ENCODE measurements around the gene FRAS1. TPM values are rescaled to one million over a fixed set of nuclear protein-coding genes. Genes with fewer than 3 reads are reported as not detected.
A peak's percentile ranks its signal among the peaks of the same experiment; 100 is the strongest.

The FRAS1 gene
- total RNA-seq, 1 experiment from 2014 or later, result 3.4 TPM

- POLR2A ChIA-PET (ENCODE audit: unreplicated experiment), result interaction anchor here (0.6 kb wide), 1 partner anchor 25 kb away, joined by 4 read pairs; no protein-coding TSS in a partner anchor
- Histone ChIP-seq H3K79me2 (ENCODE audit: low read length) (peaks cover 52% of the 10 kb centered on the region), H3K9ac (ENCODE audit: low read length) (peak overlapping the region; percentile 77; the same call in 1 of the 2 replicates), H3K9me3 (ENCODE audit: low read length) (no peaks in the 10 kb centered on the region), H2AFZ (ENCODE audit: low read length) (no peak overlapping the region), H3K36me3 (ENCODE audit: low read depth, low read length) (peaks cover 18% of the 10 kb centered on the region; the same call in 1 of the 2 replicates), H3K9me2 (replicated peaks; ENCODE audit: low read length) (no peaks in the 10 kb centered on the region), H3K4me1 (ENCODE audit: insufficient read depth, low read length) (peaks cover 51% of the 10 kb centered on the region), H3K27me3 (ENCODE audit: low read length) (no peaks in the 10 kb centered on the region), H3F3A (ENCODE audit: low read length, unreplicated experiment) (no peaks in the 10 kb centered on the region), H3K4me3 (ENCODE audit: low read length) (peak overlapping the region; percentile 83), H3K4me2 (ENCODE audit: low read length) (peak overlapping the region; percentile 87), H4K20me1 (ENCODE audit: low read length) (no peaks in the 10 kb centered on the region), H3K27ac (ENCODE audit: low read length) (peak overlapping the region; percentile 88)
- DNase-seq (no peak), ATAC-seq (no peak)
- BruUV-seq (replicated peaks), result no TSS peak
- TF ChIP-seq CTCF (conservative IDR thresholded peaks at IDR 0.05; ENCODE audit: low read depth, low read length) (no peak), EZH2 (IDR thresholded peaks at IDR 0.05; ENCODE audit: low read length, unreplicated experiment) (no peak), EZH2phosphoT487 (IDR thresholded peaks at IDR 0.05; ENCODE audit: borderline replicate concordance, low read length) (no peak)
- CTCF ChIA-PET, result no interaction called here
- intact Hi-C loops (cut with micrococcal nuclease), result no loop called here
These were observed 495.9 kb downstream of the FRAS1 start for GRCh38 chr4:78553043-78553396.

GRCh38 chr4:78553529-78554060, 496.5 kb downstream of the FRAS1 start:
- ChIA-PET CTCF (no interaction called here), POLR2A (ENCODE audit: unreplicated experiment) (no interaction called here)
- no peaks in the 10 kb centered on the region for H3K27me3 ChIP-seq (ENCODE audit: low read length)
- peak overlapping the region; percentile 83 for H3K4me3 ChIP-seq (ENCODE audit: low read length)
- BruUV-seq (replicated peaks), result no TSS peak
- H3K4me2 ChIP-seq (ENCODE audit: low read length), result peak overlapping the region; percentile 87
- H3K9me3 ChIP-seq (ENCODE audit: low read length), result no peaks in the 10 kb centered on the region
- peaks cover 18% of the 10 kb centered on the region; the same call in 1 of the 2 replicates for H3K36me3 ChIP-seq (ENCODE audit: low read depth, low read length)
- H3K9ac ChIP-seq (ENCODE audit: low read length), result peak overlapping the region; percentile 77; the same call in 1 of the 2 replicates
- H3K9me2 ChIP-seq (replicated peaks; ENCODE audit: low read length), result no peaks in the 10 kb centered on the region
- peak overlapping the region; percentile 88; the same call in 1 of the 2 replicates for H3K27ac ChIP-seq (ENCODE audit: low read length)
- peaks cover 57% of the 10 kb centered on the region for H3K4me1 ChIP-seq (ENCODE audit: insufficient read depth, low read length)
- DNase-seq, result no peak
- TF ChIP-seq CTCF (conservative IDR thresholded peaks at IDR 0.05; ENCODE audit: low read depth, low read length), result no peak
- TF ChIP-seq EZH2phosphoT487 (IDR thresholded peaks at IDR 0.05; ENCODE audit: borderline replicate concordance, low read length), result no peak
- no peak for TF ChIP-seq EZH2 (IDR thresholded peaks at IDR 0.05; ENCODE audit: low read length, unreplicated experiment)
- no peak overlapping the region for H2AFZ ChIP-seq (ENCODE audit: low read length)
- intact Hi-C loops (cut with micrococcal nuclease), result no loop called here
- no peak for ATAC-seq
- no peaks in the 10 kb centered on the region for H4K20me1 ChIP-seq (ENCODE audit: low read length)
- no peaks in the 10 kb centered on the region for H3F3A ChIP-seq (ENCODE audit: low read length, unreplicated experiment)
- peaks cover 53% of the 10 kb centered on the region for H3K79me2 ChIP-seq (ENCODE audit: low read length)

GRCh38 chr4:78556665-78557064, 499.5 kb downstream of the FRAS1 start:
- ChIA-PET POLR2A (ENCODE audit: unreplicated experiment) (no interaction called here), CTCF (no interaction called here)
- no peaks in the 10 kb centered on the region for H3K9me3 ChIP-seq (ENCODE audit: low read length)
- ATAC-seq (peak; percentile 10; the same call in 1 of the 2 replicates), DNase-seq (peak; percentile 37)
- H3K9me2 ChIP-seq (replicated peaks; ENCODE audit: low read length), result no peaks in the 10 kb centered on the region
- intact Hi-C loops (cut with micrococcal nuclease), result no loop called here
- peak overlapping the region; percentile 17 for H3K4me2 ChIP-seq (ENCODE audit: low read length)
- H3K4me3 ChIP-seq (ENCODE audit: low read length), result no peak overlapping the region
- H3K4me1 ChIP-seq (ENCODE audit: insufficient read depth, low read length), result peaks cover 76% of the 10 kb centered on the region
- H3F3A ChIP-seq (ENCODE audit: low read length, unreplicated experiment), result no peaks in the 10 kb centered on the region
- H3K36me3 ChIP-seq (ENCODE audit: low read depth, low read length), result peaks cover 18% of the 10 kb centered on the region; the same call in 1 of the 2 replicates
- peak overlapping the region; percentile 60 for H3K27ac ChIP-seq (ENCODE audit: low read length)
- no peak overlapping the region for H3K9ac ChIP-seq (ENCODE audit: low read length)
- H3K27me3 ChIP-seq (ENCODE audit: low read length), result no peaks in the 10 kb centered on the region
- H4K20me1 ChIP-seq (ENCODE audit: low read length), result no peaks in the 10 kb centered on the region
- no peak overlapping the region for H2AFZ ChIP-seq (ENCODE audit: low read length)
- peaks cover 59% of the 10 kb centered on the region for H3K79me2 ChIP-seq (ENCODE audit: low read length)
- TF ChIP-seq EZH2 (IDR thresholded peaks at IDR 0.05; ENCODE audit: low read length, unreplicated experiment) (no peak), CTCF (conservative IDR thresholded peaks at IDR 0.05; ENCODE audit: low read depth, low read length) (no peak), EZH2phosphoT487 (IDR thresholded peaks at IDR 0.05; ENCODE audit: borderline replicate concordance, low read length) (no peak)
- no TSS peak for BruUV-seq (replicated peaks)

Measured in PC-3 (cell line).